Measurements from ENCODE around the gene ZBTB18. TPM values are rescaled to one million over a fixed set of nuclear protein-coding genes. Genes with fewer than 3 reads are reported as not detected.

The ZBTB18 gene
- total RNA-seq, 1 experiment from 2014 or later = 12.1 TPM

- WGBS (ENCODE audit: extremely low coverage, insufficient read length, low lambda C conversion rate) = no CpG with 5 or more reads among the region's 6 CpGs
- Histone ChIP-seq H3K9me3 (ENCODE audit: control insufficient read depth, low read depth, low read length) (no peaks in the 10 kb centered on the region), H2BK120ac (ENCODE audit: low read depth, low read length, poor library complexity, severe bottlenecking) (no peak overlapping the region), H3K27me3 (ENCODE audit: insufficient read depth, low read length) (peaks cover 2% of the 10 kb centered on the region; the same call in 1 of the 2 replicates), H2BK20ac (ENCODE audit: low read depth, low read length, poor library complexity, severe bottlenecking) (no peak overlapping the region), H4K5ac (ENCODE audit: insufficient read length, low read depth, low read length) (no peak overlapping the region), H2BK15ac (ENCODE audit: low read depth, low read length) (no peak overlapping the region), H3K79me2 (ENCODE audit: insufficient read depth, low read length) (no peaks in the 10 kb centered on the region), H2AFZ (ENCODE audit: low read length) (no peak overlapping the region), H3K23me2 (ENCODE audit: insufficient read length, low read depth, low read length, poor library complexity, severe bottlenecking) (no peaks in the 10 kb centered on the region), H2BK12ac (ENCODE audit: insufficient read length, low read depth, low read length) (no peak overlapping the region), H3T11ph (ENCODE audit: low read length) (no peak overlapping the region), H2BK5ac (ENCODE audit: insufficient read length, low read length) (no peak overlapping the region), H3K23ac (ENCODE audit: insufficient read length, low read depth, low read length) (no peak overlapping the region), H4K20me1 (ENCODE audit: control insufficient read depth, insufficient read depth, insufficient read length) (no peaks in the 10 kb centered on the region), H3K27ac (ENCODE audit: insufficient read length, low read depth, low read length) (no peak overlapping the region), H3K4ac (ENCODE audit: low read depth, low read length) (no peak overlapping the region), H3K14ac (ENCODE audit: insufficient read depth, low read length) (no peak overlapping the region), H3K18ac (ENCODE audit: insufficient read length, low read depth, low read length) (no peak overlapping the region), H2AK5ac (ENCODE audit: insufficient read length, low read length) (no peak overlapping the region), H4K8ac (replicated peaks; ENCODE audit: insufficient read length, low read depth, low read length) (no peak overlapping the region), H4K91ac (ENCODE audit: insufficient read length, low read depth, low read length) (no peak overlapping the region), H3K4me1 (ENCODE audit: insufficient read depth, low read length) (no peaks in the 10 kb centered on the region), H3K56ac (ENCODE audit: insufficient read length, low read depth, low read length) (no peak overlapping the region), H3K9ac (ENCODE audit: extremely low read depth, insufficient read length, low read length) (no peak overlapping the region), H3K4me2 (ENCODE audit: insufficient read depth, insufficient read length, low read length) (no peak overlapping the region), H3K79me1 (ENCODE audit: insufficient read depth, low read depth, low read length, poor library complexity, severe bottlenecking) (no peaks in the 10 kb centered on the region)
- H3K36me3 Mint-ChIP-seq (ENCODE audit: insufficient read depth in 1 of 3, low read depth in 3 of 3) = no peaks in the 10 kb centered on the region
- TF ChIP-seq, protein P1, sequence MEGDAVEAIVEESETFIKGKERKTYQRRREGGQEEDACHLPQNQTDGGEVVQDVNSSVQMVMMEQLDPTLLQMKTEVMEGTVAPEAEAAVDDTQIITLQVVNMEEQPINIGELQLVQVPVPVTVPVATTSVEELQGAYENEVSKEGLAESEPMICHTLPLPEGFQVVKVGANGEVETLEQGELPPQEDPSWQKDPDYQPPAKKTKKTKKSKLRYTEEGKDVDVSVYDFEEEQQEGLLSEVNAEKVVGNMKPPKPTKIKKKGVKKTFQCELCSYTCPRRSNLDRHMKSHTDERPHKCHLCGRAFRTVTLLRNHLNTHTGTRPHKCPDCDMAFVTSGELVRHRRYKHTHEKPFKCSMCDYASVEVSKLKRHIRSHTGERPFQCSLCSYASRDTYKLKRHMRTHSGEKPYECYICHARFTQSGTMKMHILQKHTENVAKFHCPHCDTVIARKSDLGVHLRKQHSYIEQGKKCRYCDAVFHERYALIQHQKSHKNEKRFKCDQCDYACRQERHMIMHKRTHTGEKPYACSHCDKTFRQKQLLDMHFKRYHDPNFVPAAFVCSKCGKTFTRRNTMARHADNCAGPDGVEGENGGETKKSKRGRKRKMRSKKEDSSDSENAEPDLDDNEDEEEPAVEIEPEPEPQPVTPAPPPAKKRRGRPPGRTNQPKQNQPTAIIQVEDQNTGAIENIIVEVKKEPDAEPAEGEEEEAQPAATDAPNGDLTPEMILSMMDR (conservative IDR thresholded peaks at IDR 0.05) = no peak
- peaks cover 9% of the 10 kb centered on the region in 2 experiments for H3K4me1 Mint-ChIP-seq
- no peak for DNase-seq
- peaks cover 12% of the 10 kb centered on the region for H3K27me3 Mint-ChIP-seq (ENCODE audit: low read depth)
- no peak overlapping the region for H3K4me3 Mint-ChIP-seq
- H3K27ac Mint-ChIP-seq = no peak overlapping the region
- H3K9me3 Mint-ChIP-seq = no peaks in the 10 kb centered on the region; a peak in 1 of 5 replicates
These were observed 37.1 kb downstream of the ZBTB18 start for GRCh38 chr1:244088161-244088560.

All from H9 (cell line).